HEK293 (cell line): Measurements from ENCODE around the gene CACNA1B.

Source experiments
- BCL11B ChIP-seq: fragments of 450-650 bp; formaldehyde crosslinking; IDR thresholded peaks from 2 replicates; pipeline ENCODE4 v1.5.1; 2016; ENCODE audit warnings: low read depth, missing biosample characterization, missing genetic modification characterization
- HOXD13 ChIP-seq: sonication (generic); formaldehyde crosslinking; IDR thresholded peaks from 2 replicates; pipeline ENCODE4 v1.8.0; 2022; ENCODE audit warnings: missing genetic modification reagents, borderline replicate concordance
- REPIN1 ChIP-seq: fragments of 450-650 bp; formaldehyde crosslinking; IDR thresholded peaks from 2 replicates; pipeline ENCODE4 v1.5.1; 2017; ENCODE audit warnings: missing biosample characterization, missing genetic modification characterization, low read depth
- SCRT2 ChIP-seq: fragments of 450-650 bp; formaldehyde crosslinking; IDR thresholded peaks from 2 replicates; pipeline ENCODE4 v1.5.1; 2016; ENCODE audit warnings: missing biosample characterization, missing genetic modification characterization
- SETDB1 ChIP-seq: IDR thresholded peaks from one replicate; pipeline ENCODE4 v1.6.1; 2017; ENCODE audit warnings: mild to moderate bottlenecking, low read length, moderate library complexity, mixed read lengths; ENCODE audit not compliant: insufficient read length
- SP7 ChIP-seq: fragments of 450-650 bp; formaldehyde crosslinking; IDR thresholded peaks from 2 replicates; pipeline ENCODE4 v1.5.1; 2016; ENCODE audit warnings: missing biosample characterization, missing genetic modification characterization
- ZBTB1 ChIP-seq: fragments of 450-650 bp; formaldehyde crosslinking; IDR thresholded peaks from 2 replicates; pipeline ENCODE4 v1.5.1; 2016; ENCODE audit warnings: missing biosample characterization, missing genetic modification characterization
- ZBTB10 ChIP-seq: fragments of 450-650 bp; formaldehyde crosslinking; IDR thresholded peaks from 2 replicates; pipeline ENCODE4 v1.5.1; 2016; ENCODE audit warnings: missing biosample characterization, missing genetic modification characterization
- ZBTB17 ChIP-seq: fragments of 450-650 bp; formaldehyde crosslinking; IDR thresholded peaks from 2 replicates; pipeline ENCODE4 v1.5.1; 2016; ENCODE audit warnings: missing biosample characterization, missing genetic modification characterization
- ZBTB44 ChIP-seq: fragments of 450-650 bp; IDR thresholded peaks from 2 replicates; pipeline ENCODE4 v1.5.1; 2018; ENCODE audit warnings: missing biosample characterization, mild to moderate bottlenecking, missing genetic modification characterization
- ZBTB49 ChIP-seq: fragments of 450-650 bp; formaldehyde crosslinking; IDR thresholded peaks from 2 replicates; pipeline ENCODE4 v1.5.1; 2016; ENCODE audit warnings: missing biosample characterization, missing genetic modification characterization, low read depth
- ZNF112 ChIP-seq: fragments of 450-650 bp; formaldehyde crosslinking; IDR thresholded peaks from 2 replicates; pipeline ENCODE4 v1.5.0; 2017; ENCODE audit warnings: missing biosample characterization, missing genetic modification characterization
- ZNF157 ChIP-seq: fragments of 450-650 bp; formaldehyde crosslinking; IDR thresholded peaks from 2 replicates; pipeline ENCODE4 v1.5.1; 2016; ENCODE audit warnings: missing biosample characterization, missing genetic modification characterization
- ZNF16 ChIP-seq: fragments of 450-650 bp; formaldehyde crosslinking; IDR thresholded peaks from 2 replicates; pipeline ENCODE4 v1.5.1; 2016; ENCODE audit warnings: low read depth, missing biosample characterization, missing genetic modification characterization
- ZNF23 ChIP-seq: fragments of 450-650 bp; formaldehyde crosslinking; IDR thresholded peaks from 2 replicates; pipeline ENCODE4 v1.5.1; 2016; ENCODE audit warnings: missing biosample characterization, missing genetic modification characterization, borderline replicate concordance
- ZNF248 ChIP-seq: fragments of 450-650 bp; formaldehyde crosslinking; IDR thresholded peaks from 2 replicates; pipeline ENCODE4 v1.5.1; 2017; ENCODE audit warnings: missing biosample characterization, missing genetic modification characterization
- ZNF280C ChIP-seq: fragments of 450-650 bp; formaldehyde crosslinking; IDR thresholded peaks from 2 replicates; pipeline ENCODE4 v1.5.1; 2016; ENCODE audit warnings: missing biosample characterization, missing genetic modification characterization
- ZNF302 ChIP-seq: fragments of 450-650 bp; formaldehyde crosslinking; IDR thresholded peaks from 2 replicates; pipeline ENCODE4 v1.5.1; 2016; ENCODE audit warnings: missing biosample characterization, missing genetic modification characterization, low read depth
- ZNF311 ChIP-seq: fragments of 450-650 bp; formaldehyde crosslinking; IDR thresholded peaks from 2 replicates; pipeline ENCODE4 v1.5.1; 2017; ENCODE audit warnings: missing biosample characterization, missing genetic modification characterization, borderline replicate concordance
- ZNF335 ChIP-seq: fragments of 450-650 bp; formaldehyde crosslinking; conservative IDR thresholded peaks from 2 replicates; pipeline ENCODE4 v1.5.1; 2016; ENCODE audit warnings: missing biosample characterization, missing genetic modification characterization
- ZNF350 ChIP-seq: fragments of 450-650 bp; formaldehyde crosslinking; IDR thresholded peaks from 2 replicates; pipeline ENCODE4 v1.5.0; 2017; ENCODE audit warnings: missing biosample characterization, mild to moderate bottlenecking, missing genetic modification characterization
- ZNF37A ChIP-seq: fragments of 450-650 bp; IDR thresholded peaks from 2 replicates; pipeline ENCODE4 v1.5.1; 2018; ENCODE audit warnings: missing biosample characterization, missing genetic modification characterization
- ZNF391 ChIP-seq: fragments of 450-650 bp; formaldehyde crosslinking; IDR thresholded peaks from 2 replicates; pipeline ENCODE4 v1.5.1; 2016; ENCODE audit warnings: low read depth, missing biosample characterization, missing genetic modification characterization, borderline replicate concordance
- ZNF510 ChIP-seq: fragments of 450-650 bp; formaldehyde crosslinking; IDR thresholded peaks from 2 replicates; pipeline ENCODE4 v1.5.1; 2018; ENCODE audit warnings: mild to moderate bottlenecking, missing genetic modification characterization, missing biosample characterization; ENCODE audit not compliant: insufficient replicate concordance
- ZNF521 ChIP-seq: fragments of 450-650 bp; formaldehyde crosslinking; IDR thresholded peaks from 2 replicates; pipeline ENCODE4 v1.5.1; 2017; ENCODE audit warnings: missing biosample characterization, mild to moderate bottlenecking, missing genetic modification characterization
- ZNF560 ChIP-seq: fragments of 450-650 bp; formaldehyde crosslinking; IDR thresholded peaks from 2 replicates; pipeline ENCODE4 v1.5.1; 2017; ENCODE audit warnings: missing biosample characterization, missing genetic modification characterization, borderline replicate concordance
- ZNF571 ChIP-seq: fragments of 450-650 bp; formaldehyde crosslinking; IDR thresholded peaks from 2 replicates; pipeline ENCODE4 v1.5.0; 2017; ENCODE audit warnings: missing biosample characterization, missing genetic modification characterization
- ZNF580 ChIP-seq: fragments of 450-650 bp; formaldehyde crosslinking; IDR thresholded peaks from 2 replicates; pipeline ENCODE4 v1.5.1; 2016; ENCODE audit warnings: missing biosample characterization, missing genetic modification characterization
- ZNF585B ChIP-seq: fragments of 450-650 bp; formaldehyde crosslinking; IDR thresholded peaks from 2 replicates; pipeline ENCODE4 v1.5.1; 2016; ENCODE audit warnings: missing biosample characterization, missing genetic modification characterization
- ZNF596 ChIP-seq: fragments of 450-650 bp; IDR thresholded peaks from 2 replicates; pipeline ENCODE4 v1.5.0; 2018; ENCODE audit warnings: missing biosample characterization, mild to moderate bottlenecking, missing genetic modification characterization, moderate library complexity
- ZNF610 ChIP-seq: fragments of 450-650 bp; formaldehyde crosslinking; IDR thresholded peaks from 2 replicates; pipeline ENCODE4 v1.5.1; 2016; ENCODE audit warnings: missing biosample characterization, missing genetic modification characterization, borderline replicate concordance
- ZNF624 ChIP-seq: fragments of 450-650 bp; formaldehyde crosslinking; IDR thresholded peaks from 2 replicates; pipeline ENCODE4 v1.5.1; 2017; ENCODE audit warnings: missing biosample characterization, missing genetic modification characterization
- ZNF701 ChIP-seq: fragments of 450-650 bp; formaldehyde crosslinking; IDR thresholded peaks from 2 replicates; pipeline ENCODE4 v1.5.1; 2016; ENCODE audit warnings: missing biosample characterization, missing genetic modification characterization
- ZNF777 ChIP-seq: fragments of 450-650 bp; formaldehyde crosslinking; IDR thresholded peaks from 2 replicates; pipeline ENCODE4 v1.5.1; 2017; ENCODE audit warnings: missing biosample characterization, missing genetic modification characterization, borderline replicate concordance

CACNA1B gene

GRCh38 chr9:137948642-137949041, 71.1 kb downstream of the CACNA1B start (continued):
- TF ChIP-seq ZNF23 (tag by site-specific recombination) (no peak), BCL11B (tag by site-specific recombination) (no peak), ZNF701 (tag by site-specific recombination) (no peak), ZBTB10 (tag by site-specific recombination) (no peak), ZNF350 (tag by site-specific recombination) (no peak), ZNF311 (tag by site-specific recombination) (0 out of 2 replicates have a peak, but pooled peaks have one; percentile 33), ZNF610 (tag by site-specific recombination) (no peak), ZNF624 (tag by site-specific recombination) (no peak), ZNF510 (tag by site-specific recombination) (no peak), ZNF248 (tag by site-specific recombination) (peak; percentile 20; the same call in 1 of the 2 replicates), ZNF335 (no peak), ZBTB1 (tag by site-specific recombination) (no peak), ZNF16 (tag by site-specific recombination) (no peak), ZNF571 (no peak), ZNF521 (tag by site-specific recombination) (no peak), ZNF302 (peak; percentile 16; the same call in 1 of the 2 replicates), ZNF280C (tag by site-specific recombination) (no peak), ZNF560 (tag by site-specific recombination) (no peak), ZNF391 (no peak), ZNF157 (tag by site-specific recombination) (peak; percentile 52; the same call in 1 of the 2 replicates), SETDB1 (no peak), ZNF596 (tag by site-specific recombination) (no peak), ZNF112 (no peak), ZNF777 (tag by site-specific recombination) (peak; percentile 38; the same call in 1 of the 2 replicates), ZNF37A (tag by site-specific recombination) (no peak), REPIN1 (tag by site-specific recombination) (no peak), ZBTB17 (tag by site-specific recombination) (no peak), ZNF585B (tag by site-specific recombination) (no peak), HOXD13 (CRISPR knock-in tag) (no peak), ZNF580 (tag by site-specific recombination) (no peak), ZBTB44 (no peak), SP7 (no peak), SCRT2 (no peak), ZBTB49 (no peak)
